ENCODE measurements around the gene F2R. TPM values are rescaled to one million over a fixed set of nuclear protein-coding genes. Genes with fewer than 3 reads are reported as not detected.

Gene F2R
- total RNA-seq, 6 experiments from 2014 or later: 47.0 to 73.5 (median 65.5) TPM

- Mint-ChIP-seq H3K36me3 (ENCODE audit: low read depth) (peaks cover 60% of the 10 kb centered on the region), H3K4me3 (no peak overlapping the region), H3K27ac (no peak overlapping the region), H3K4me1 (ENCODE audit: low read depth) (peaks cover 13% of the 10 kb centered on the region), H3K27me3 (ENCODE audit: insufficient read depth) (no peaks in the 10 kb centered on the region; the same call in 1 of the 2 replicates), H3K9me3 (peaks cover 25% of the 10 kb centered on the region)
- no peak for TF ChIP-seq CTCF (IDR thresholded peaks at IDR 0.05)
- no peak for DNase-seq
Observed at GRCh38 chr5:76729373-76730290, 13.7 kb downstream of the F2R start.

- H3K27me3 Mint-ChIP-seq (ENCODE audit: insufficient read depth): no peaks in the 10 kb centered on the region; the same call in 1 of the 2 replicates
- peaks cover 25% of the 10 kb centered on the region for H3K9me3 Mint-ChIP-seq
- no peak for DNase-seq
- no peak for TF ChIP-seq CTCF (IDR thresholded peaks at IDR 0.05)
- peaks cover 59% of the 10 kb centered on the region for H3K36me3 Mint-ChIP-seq (ENCODE audit: low read depth)
- no peak overlapping the region for H3K27ac Mint-ChIP-seq
- H3K4me3 Mint-ChIP-seq: no peak overlapping the region
- peaks cover 7% of the 10 kb centered on the region for H3K4me1 Mint-ChIP-seq (ENCODE audit: low read depth)
Observed at GRCh38 chr5:76732405-76733048, 16.6 kb downstream of the F2R start.

- no peak overlapping the region for H3K27ac Mint-ChIP-seq
- peaks cover 54% of the 10 kb centered on the region for H3K36me3 Mint-ChIP-seq (ENCODE audit: low read depth)
- H3K9me3 Mint-ChIP-seq: peaks cover 24% of the 10 kb centered on the region
- TF ChIP-seq CTCF (IDR thresholded peaks at IDR 0.05): no peak
- peaks cover 11% of the 10 kb centered on the region for H3K4me1 Mint-ChIP-seq (ENCODE audit: low read depth)
- no peak for DNase-seq
- H3K27me3 Mint-ChIP-seq (ENCODE audit: insufficient read depth): no peaks in the 10 kb centered on the region; the same call in 1 of the 2 replicates
- H3K4me3 Mint-ChIP-seq: no peak overlapping the region
Observed at GRCh38 chr5:76733049-76733417, 17.1 kb downstream of the F2R start.

GRCh38 chr5:76735762-76736545, 20.0 kb downstream of the F2R start:
- no peaks in the 10 kb centered on the region for H3K9me3 Mint-ChIP-seq
- H3K4me3 Mint-ChIP-seq: no peak overlapping the region
- DNase-seq: no peak
- H3K36me3 Mint-ChIP-seq (ENCODE audit: low read depth): peaks cover 27% of the 10 kb centered on the region
- H3K27me3 Mint-ChIP-seq (ENCODE audit: insufficient read depth): no peaks in the 10 kb centered on the region; the same call in 1 of the 2 replicates
- no peak for TF ChIP-seq CTCF (IDR thresholded peaks at IDR 0.05)
- peaks cover 30% of the 10 kb centered on the region for H3K4me1 Mint-ChIP-seq (ENCODE audit: low read depth)
- peak overlapping the region; percentile 31; the same call in 1 of the 2 replicates for H3K27ac Mint-ChIP-seq
